ENCODE data around the gene XYLT1. TPM values are rescaled to one million over a fixed set of nuclear protein-coding genes. Genes with fewer than 3 reads are reported as not detected.

XYLT1 gene
- total RNA-seq, 5 donors from 2014 or later (not counting 1 experiment from before 2014, with no cell fraction given) = 25.8 to 70.6 (median 57.8) TPM

DNA sequence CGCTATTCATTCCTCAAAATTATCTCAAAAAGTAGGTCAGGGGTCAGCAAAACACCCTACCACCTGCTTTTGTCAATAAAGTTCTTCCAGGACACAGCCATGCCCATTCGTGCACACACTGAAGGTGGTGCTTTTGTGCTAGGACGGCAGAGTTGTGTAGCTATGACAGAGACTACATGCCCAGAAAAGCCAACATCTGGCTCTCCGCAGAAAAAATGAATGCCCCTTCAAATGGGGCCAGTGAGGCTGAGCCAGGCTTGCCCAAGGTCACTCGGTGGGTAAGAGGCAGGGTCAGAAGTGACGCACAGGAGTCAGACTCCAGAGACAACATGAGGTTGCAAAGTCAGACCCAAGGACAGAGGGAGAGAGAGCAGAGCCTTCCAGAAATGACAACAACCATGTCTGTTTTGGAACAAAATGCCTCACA lies 200.1 kb downstream of the XYLT1 start:
- ChIA-PET CTCF (interaction anchor here in 1 of 2 donors (0.6 kb wide), 2 partner anchors 10 to 1275 kb away, joined by 3 to 4 read pairs; no protein-coding TSS in a partner anchor), POLR2A (no interaction called here)
- Mint-ChIP-seq H3K27me3 (no peaks in the 10 kb centered on the region), H3K4me3 (no peak overlapping the region), H3K4me1 (peaks cover 37 to 49% (median 45%) of the 10 kb centered on the region in 3 donors), H3K9me3 (no peaks in the 10 kb centered on the region), H3K27ac (no peak overlapping the region), H3K36me3 (peaks cover 11% of the 10 kb centered on the region)
- no peak for DNase-seq
- 93% methylated on average over 5 of the region's 6 CpGs for WGBS (ENCODE audit: insufficient coverage)
- peaks cover 0 to 3% of the 10 kb centered on the region in 2 donors for H3K36me3 ChIP-seq (ENCODE audit: control insufficient read depth in 2 of 2, extremely low read depth in 1 of 2, insufficient read depth in 1 of 2, low read length in 1 of 2)
- no peak for ATAC-seq (replicated peaks in 1 of 4)
- no peak overlapping the region for H3K27ac ChIP-seq (ENCODE audit: low read length)
- H3K4me3 ChIP-seq (ENCODE audit: control insufficient read depth in 1 of 2, extremely low read depth in 1 of 2, low read length in 1 of 2) = no peak overlapping the region
- no peaks in the 10 kb centered on the region for H3K9me3 ChIP-seq
- peaks cover 0 to 17% of the 10 kb centered on the region in 2 experiments for H3K4me1 ChIP-seq (ENCODE audit: control insufficient read depth in 1 of 2, extremely low read depth in 1 of 2, insufficient read depth in 2 of 2, low read length in 2 of 2)
- H3K27me3 ChIP-seq (replicated peaks in 1 of 2; ENCODE audit: control insufficient read depth in 2 of 2, extremely low read depth in 1 of 2, insufficient read depth in 2 of 2, low read length in 1 of 2) = no peaks in the 10 kb centered on the region

DNA sequence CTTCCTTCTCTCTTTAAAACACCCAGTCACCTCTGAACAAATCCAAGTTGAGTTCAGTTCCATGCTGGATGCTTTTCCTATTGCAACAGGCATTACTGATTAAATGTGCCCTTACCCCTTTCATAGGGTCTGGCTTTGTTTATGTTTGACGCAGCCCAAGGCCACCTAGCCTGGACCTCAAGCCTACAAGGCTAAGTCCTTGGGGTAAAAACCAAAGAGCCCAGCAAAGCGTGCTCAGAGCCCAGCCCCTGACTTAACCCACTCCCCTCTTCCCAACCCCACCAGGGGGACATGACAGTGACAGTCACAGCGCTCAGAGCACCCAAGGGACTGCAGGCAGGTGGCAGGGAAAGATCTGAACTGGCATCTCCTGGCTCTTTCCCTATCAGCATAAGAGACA lies 200.6 kb downstream of the XYLT1 start:
- WGBS (ENCODE audit: insufficient coverage) = 100% methylated on average over 1 of the region's 3 CpGs
- no peak for DNase-seq
- H3K27me3 Mint-ChIP-seq = no peaks in the 10 kb centered on the region
- CTCF ChIA-PET = no interaction called here
- peaks cover 11% of the 10 kb centered on the region for H3K36me3 Mint-ChIP-seq
- peaks cover 0 to 3% of the 10 kb centered on the region in 2 donors for H3K36me3 ChIP-seq (ENCODE audit: control insufficient read depth in 2 of 2, extremely low read depth in 1 of 2, insufficient read depth in 1 of 2, low read length in 1 of 2)
- POLR2A ChIA-PET = no interaction called here
- H3K9me3 ChIP-seq = no peaks in the 10 kb centered on the region
- H3K27ac Mint-ChIP-seq = no peak overlapping the region
- H3K27ac ChIP-seq (ENCODE audit: low read length) = no peak overlapping the region
- H3K4me1 Mint-ChIP-seq = peaks cover 31 to 44% (median 39%) of the 10 kb centered on the region in 3 donors
- H3K27me3 ChIP-seq (replicated peaks in 1 of 2; ENCODE audit: control insufficient read depth in 2 of 2, extremely low read depth in 1 of 2, insufficient read depth in 2 of 2, low read length in 1 of 2) = no peaks in the 10 kb centered on the region
- no peaks in the 10 kb centered on the region for H3K9me3 Mint-ChIP-seq
- peaks cover 0 to 11% of the 10 kb centered on the region in 2 experiments for H3K4me1 ChIP-seq (ENCODE audit: control insufficient read depth in 1 of 2, extremely low read depth in 1 of 2, insufficient read depth in 2 of 2, low read length in 2 of 2)
- ATAC-seq (replicated peaks in 1 of 4) = no peak
- no peak overlapping the region for H3K4me3 Mint-ChIP-seq
- H3K4me3 ChIP-seq (ENCODE audit: control insufficient read depth in 1 of 2, extremely low read depth in 1 of 2, low read length in 1 of 2) = no peak overlapping the region

DNA sequence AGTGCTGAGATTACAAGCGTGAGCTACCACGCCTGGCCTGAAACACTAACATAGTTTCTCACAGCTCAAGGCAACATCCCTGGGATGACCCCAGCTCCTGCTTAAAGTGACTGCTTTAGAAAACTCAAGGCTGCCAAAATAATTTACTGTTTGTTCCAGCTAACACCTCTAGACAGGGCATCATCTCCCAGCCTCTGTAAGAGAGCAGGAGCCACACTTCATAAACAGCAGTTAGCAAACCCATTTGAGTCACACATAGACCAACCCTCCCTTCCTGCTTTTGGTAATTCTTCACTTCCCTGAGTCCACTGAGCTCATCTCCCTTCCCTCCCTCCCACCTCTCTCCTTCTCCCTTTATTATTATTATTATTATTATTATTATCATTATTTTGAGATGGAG lies 201.3 kb downstream of the XYLT1 start:
- H3K9me3 Mint-ChIP-seq = no peaks in the 10 kb centered on the region
- no peak for DNase-seq

DNA sequence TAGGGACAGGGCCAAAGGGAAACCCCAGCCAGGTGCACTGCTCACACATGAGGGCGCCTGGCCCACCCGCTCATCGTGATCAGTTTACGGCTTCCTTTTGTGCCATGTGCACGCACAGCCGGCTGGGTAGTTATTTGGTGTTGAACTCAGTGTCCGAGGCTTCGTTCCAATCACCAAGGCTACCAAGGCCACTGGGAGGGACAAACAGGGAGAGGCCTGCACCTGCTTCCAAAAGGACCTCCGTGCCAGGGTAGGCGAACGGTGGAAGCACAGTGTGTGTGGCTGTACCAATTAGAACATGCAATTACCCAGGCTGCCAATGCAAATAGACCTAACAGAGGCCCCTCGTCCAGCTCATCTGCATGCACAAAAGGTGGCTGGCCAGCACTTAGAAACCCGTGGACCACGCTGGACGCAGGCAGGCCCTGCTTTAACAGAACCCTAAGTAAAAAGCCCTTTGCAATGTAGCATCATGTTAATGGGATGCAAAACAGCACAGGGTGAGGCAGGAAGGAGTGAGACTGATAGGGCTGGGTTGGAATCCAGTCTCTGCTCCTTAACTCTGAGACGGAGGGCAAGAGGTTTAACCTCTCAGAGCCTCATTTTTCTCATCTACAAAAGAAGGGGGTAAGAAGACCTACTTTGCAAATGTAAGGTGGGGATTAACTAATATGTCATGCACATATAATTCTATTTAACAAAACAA lies 204.0 kb downstream of the XYLT1 start:
- H3K27me3 Mint-ChIP-seq = no peaks in the 10 kb centered on the region
- H3K4me3 Mint-ChIP-seq = no peak overlapping the region
- H3K4me1 ChIP-seq (ENCODE audit: control insufficient read depth in 1 of 2, extremely low read depth in 1 of 2, insufficient read depth in 2 of 2, low read length in 2 of 2) = peaks cover 0 to 4% of the 10 kb centered on the region in 2 experiments
- no peak for DNase-seq
- H3K27ac Mint-ChIP-seq = no peak overlapping the region
- peaks cover 2% of the 10 kb centered on the region for H3K36me3 Mint-ChIP-seq
- ChIA-PET CTCF (no interaction called here), POLR2A (no interaction called here)
- H3K27me3 ChIP-seq (replicated peaks in 1 of 2; ENCODE audit: control insufficient read depth in 2 of 2, extremely low read depth in 1 of 2, insufficient read depth in 2 of 2, low read length in 1 of 2) = no peaks in the 10 kb centered on the region
- no peak overlapping the region for H3K27ac ChIP-seq (ENCODE audit: low read length)
- no peaks in the 10 kb centered on the region for H3K9me3 Mint-ChIP-seq
- 96% methylated on average over 12 of the region's 16 CpGs for WGBS (ENCODE audit: insufficient coverage)
- H3K9me3 ChIP-seq = no peaks in the 10 kb centered on the region
- H3K4me1 Mint-ChIP-seq = peaks cover 33 to 42% (median 40%) of the 10 kb centered on the region in 3 donors
- no peak for ATAC-seq (replicated peaks in 1 of 4)
- H3K4me3 ChIP-seq (ENCODE audit: control insufficient read depth in 1 of 2, extremely low read depth in 1 of 2, low read length in 1 of 2) = no peak overlapping the region
- no peaks in the 10 kb centered on the region for H3K36me3 ChIP-seq (ENCODE audit: control insufficient read depth in 2 of 2, extremely low read depth in 1 of 2, insufficient read depth in 1 of 2, low read length in 1 of 2)

More for the DNA sequence above, 201.3 kb downstream of the XYLT1 start:
- POLR2A ChIA-PET = no interaction called here
- Mint-ChIP-seq H3K27ac (no peak overlapping the region), H3K27me3 (no peaks in the 10 kb centered on the region), H3K4me1 (peaks cover 28 to 39% (median 32%) of the 10 kb centered on the region in 3 donors), H3K4me3 (no peak overlapping the region), H3K36me3 (peaks cover 11% of the 10 kb centered on the region)
- H3K27ac ChIP-seq (ENCODE audit: low read length) = no peak overlapping the region
- H3K36me3 ChIP-seq (ENCODE audit: control insufficient read depth in 2 of 2, extremely low read depth in 1 of 2, insufficient read depth in 1 of 2, low read length in 1 of 2) = peaks cover 0 to 3% of the 10 kb centered on the region in 2 donors
- H3K9me3 ChIP-seq = no peaks in the 10 kb centered on the region
- no peak overlapping the region for H3K4me3 ChIP-seq (ENCODE audit: control insufficient read depth in 1 of 2, extremely low read depth in 1 of 2, low read length in 1 of 2)
- no peaks in the 10 kb centered on the region for H3K27me3 ChIP-seq (replicated peaks in 1 of 2; ENCODE audit: control insufficient read depth in 2 of 2, extremely low read depth in 1 of 2, insufficient read depth in 2 of 2, low read length in 1 of 2)
- H3K4me1 ChIP-seq (ENCODE audit: control insufficient read depth in 1 of 2, extremely low read depth in 1 of 2, insufficient read depth in 2 of 2, low read length in 2 of 2) = peaks cover 0 to 6% of the 10 kb centered on the region in 2 experiments
- ATAC-seq (replicated peaks in 1 of 4) = no peak
- CTCF ChIA-PET = interaction anchor here in 1 of 2 donors (0.5 kb wide), 1 partner anchor 26 kb away, joined by 4 read pairs; no protein-coding TSS in a partner anchor
- whole genome bisulfite sequencing (ENCODE audit: insufficient coverage) = 96% methylated on average over 2 of the region's 2 CpGs

DNA sequence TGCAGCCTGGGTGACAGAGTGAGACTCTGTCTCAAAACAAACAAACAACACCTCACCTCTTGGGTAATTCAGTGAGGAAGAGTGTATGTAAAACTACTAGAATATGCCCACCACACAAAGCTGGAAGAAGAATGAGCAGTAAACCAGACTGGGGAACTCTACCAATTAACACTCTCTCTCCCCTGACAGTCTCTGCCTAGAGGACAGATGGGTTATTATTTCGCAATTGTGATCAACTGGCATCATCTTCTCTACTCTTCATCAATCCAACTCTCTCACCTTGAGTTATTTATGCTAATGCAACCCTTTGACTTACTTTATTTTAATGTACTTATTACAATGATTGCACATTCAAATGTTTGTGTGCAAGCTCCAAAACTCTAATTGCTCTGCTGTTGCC lies 205.6 kb downstream of the XYLT1 start:
- Histone ChIP-seq H3K27ac (ENCODE audit: low read length) (no peak overlapping the region), H3K4me1 (ENCODE audit: control insufficient read depth in 1 of 2, extremely low read depth in 1 of 2, insufficient read depth in 2 of 2, low read length in 2 of 2) (peaks cover 0 to 10% of the 10 kb centered on the region in 2 experiments), H3K36me3 (ENCODE audit: control insufficient read depth in 2 of 2, extremely low read depth in 1 of 2, insufficient read depth in 1 of 2, low read length in 1 of 2) (no peaks in the 10 kb centered on the region), H3K9me3 (no peaks in the 10 kb centered on the region), H3K4me3 (ENCODE audit: control insufficient read depth in 1 of 2, extremely low read depth in 1 of 2, low read length in 1 of 2) (no peak overlapping the region), H3K27me3 (replicated peaks in 1 of 2; ENCODE audit: control insufficient read depth in 2 of 2, extremely low read depth in 1 of 2, insufficient read depth in 2 of 2, low read length in 1 of 2) (no peaks in the 10 kb centered on the region)
- no CpG with 5 or more reads among the region's 1 CpG for WGBS (ENCODE audit: insufficient coverage)
- no peak for DNase-seq
- Mint-ChIP-seq H3K4me1 (peaks cover 29 to 48% (median 34%) of the 10 kb centered on the region in 3 donors), H3K36me3 (no peaks in the 10 kb centered on the region), H3K27ac (no peak overlapping the region), H3K4me3 (no peak overlapping the region), H3K27me3 (no peaks in the 10 kb centered on the region), H3K9me3 (no peaks in the 10 kb centered on the region)
- ChIA-PET CTCF (no interaction called here), POLR2A (no interaction called here)
- ATAC-seq (replicated peaks in 1 of 4) = no peak

DNA sequence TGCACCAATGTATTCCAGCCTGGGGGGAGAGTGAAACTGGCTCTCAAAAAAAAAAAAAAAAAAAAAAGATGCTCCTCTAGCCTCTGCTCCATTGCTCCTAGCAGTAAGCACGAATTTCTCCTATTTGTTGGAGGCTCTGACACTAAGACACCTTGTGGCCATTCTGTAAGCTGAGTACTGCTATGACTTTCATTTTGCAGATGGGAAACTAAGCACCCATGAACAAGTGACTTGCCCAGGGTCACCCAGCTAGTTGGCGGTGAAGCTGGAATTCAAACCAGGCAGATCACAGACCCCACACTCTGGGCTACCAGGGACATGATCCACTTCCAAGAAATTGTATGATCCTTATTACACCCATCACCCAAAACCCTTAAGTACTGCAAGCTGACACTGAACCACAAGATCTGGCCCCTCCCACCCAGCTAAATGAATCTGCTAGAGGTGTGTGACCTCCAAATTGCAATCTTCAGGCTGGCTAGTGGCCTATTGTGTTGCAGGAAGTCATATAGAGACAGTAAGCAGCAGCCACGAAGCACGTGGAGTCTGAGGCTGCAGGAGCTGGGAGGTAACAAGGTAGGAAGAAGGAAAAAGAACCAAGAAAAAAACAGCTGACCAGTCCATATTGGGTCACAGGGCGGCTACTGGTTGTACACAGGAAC lies 209.4 kb downstream of the XYLT1 start:
- ChIA-PET POLR2A (no interaction called here), CTCF (interaction anchor here (0.6 to 0.7 kb wide), 5 partner anchors 10 to 326 kb away, joined by 3 to 6 read pairs (median 4); no protein-coding TSS in a partner anchor)
- peak in 3 of 35 experiments; percentile 4 to 12 (median 10) for DNase-seq

More for the DNA sequence above, 209.4 kb downstream of the XYLT1 start:
- no peaks in the 10 kb centered on the region for H3K9me3 Mint-ChIP-seq
- H3K4me3 Mint-ChIP-seq = no peak overlapping the region
- peak overlapping the region in 1 of 2 donors; percentile 24 for H3K27ac Mint-ChIP-seq
- peaks cover 6 to 12% of the 10 kb centered on the region in 2 donors for H3K36me3 ChIP-seq (ENCODE audit: control insufficient read depth in 2 of 2, extremely low read depth in 1 of 2, insufficient read depth in 1 of 2, low read length in 1 of 2)
- peaks cover 36 to 57% (median 44%) of the 10 kb centered on the region in 3 donors for H3K4me1 Mint-ChIP-seq
- no peaks in the 10 kb centered on the region for H3K27me3 Mint-ChIP-seq
- H3K36me3 Mint-ChIP-seq = peaks cover 27% of the 10 kb centered on the region
- peak in 3 of 4 experiments; percentile 31 to 56 (median 46) for ATAC-seq (replicated peaks in 1 of 4)
- no peaks in the 10 kb centered on the region for H3K9me3 ChIP-seq
- H3K27ac ChIP-seq (ENCODE audit: low read length) = no peak overlapping the region
- no peaks in the 10 kb centered on the region for H3K27me3 ChIP-seq (replicated peaks in 1 of 2; ENCODE audit: control insufficient read depth in 2 of 2, extremely low read depth in 1 of 2, insufficient read depth in 2 of 2, low read length in 1 of 2)
- peaks cover 0 to 10% of the 10 kb centered on the region in 2 experiments for H3K4me1 ChIP-seq (ENCODE audit: control insufficient read depth in 1 of 2, extremely low read depth in 1 of 2, insufficient read depth in 2 of 2, low read length in 2 of 2)
- no peak overlapping the region for H3K4me3 ChIP-seq (ENCODE audit: control insufficient read depth in 1 of 2, extremely low read depth in 1 of 2, low read length in 1 of 2)
- WGBS (ENCODE audit: insufficient coverage) = 39% methylated on average over 3 of the region's 5 CpGs

Data from T-cell (primary cell).